ENCODE measurements around the gene ABLIM2. TPM values are rescaled to one million over a fixed set of nuclear protein-coding genes. Genes with fewer than 3 reads are reported as not detected.

ABLIM2 gene
- total and polyA plus RNA-seq, 2 of the 8 experiments (the other 6 are each of a cell fraction or from before 2014, with no cell fraction given), result 2.8 to 3.0 TPM

DNA sequence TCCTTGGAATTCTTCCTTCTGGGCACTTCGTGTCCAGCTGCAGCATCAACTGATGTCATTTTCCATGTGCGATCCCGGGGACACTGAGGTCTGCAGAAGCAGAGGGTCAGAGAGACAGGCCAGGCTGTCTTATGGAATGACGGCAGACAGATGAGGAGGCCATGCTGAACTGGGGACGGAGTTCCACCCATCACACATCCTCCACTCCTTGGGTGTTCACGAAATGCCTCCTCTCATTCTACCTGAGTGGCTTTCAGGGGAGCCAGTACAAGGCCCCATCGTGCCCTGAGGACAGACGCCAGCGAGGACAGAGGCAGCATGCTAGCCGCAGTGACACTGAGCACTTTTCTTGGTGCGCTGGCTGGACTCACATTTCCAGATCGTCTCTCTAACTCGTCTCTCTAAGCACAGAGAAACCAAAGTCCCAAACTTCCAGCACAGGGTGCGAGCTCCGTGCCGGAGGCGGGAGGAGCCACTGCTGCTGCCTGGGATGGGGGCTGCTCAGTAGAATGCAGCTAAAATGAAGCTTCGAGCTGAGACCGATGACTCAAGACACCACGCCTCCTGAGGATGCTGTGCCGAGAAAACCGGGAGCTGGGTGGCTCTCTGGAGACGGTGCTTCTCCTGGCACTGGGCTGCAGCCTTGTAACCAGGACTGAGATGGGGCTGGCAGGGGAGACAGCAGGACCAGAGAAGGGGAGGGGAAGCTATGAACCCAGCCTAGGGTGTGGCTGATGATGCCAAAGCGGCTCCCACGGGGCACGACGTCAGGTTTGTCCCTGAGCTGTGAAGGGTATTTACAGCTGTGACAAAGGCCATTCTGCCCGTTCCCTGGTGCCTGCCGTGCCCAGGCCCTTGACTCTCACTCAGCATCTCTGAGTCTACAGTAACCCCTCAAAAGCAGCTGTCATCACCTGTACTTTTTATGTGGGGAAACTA is 8.2 kb downstream of the ABLIM2 start (continued):
- TF ChIP-seq KDM4A (IDR thresholded peaks at IDR 0.05; ENCODE audit: low read depth, low read length, severe bottlenecking), result no peak
- TF ChIP-seq JUND (IDR thresholded peaks at IDR 0.05; ENCODE audit: low read length), result no peak
- TF ChIP-seq FOSL1 (IDR thresholded peaks at IDR 0.05; ENCODE audit: insufficient read depth, low read depth, low read length), result no peak
- no peak for TF ChIP-seq CHD1 (IDR thresholded peaks at IDR 0.05; ENCODE audit: low read depth, low read length)
- TF ChIP-seq, protein P1, sequence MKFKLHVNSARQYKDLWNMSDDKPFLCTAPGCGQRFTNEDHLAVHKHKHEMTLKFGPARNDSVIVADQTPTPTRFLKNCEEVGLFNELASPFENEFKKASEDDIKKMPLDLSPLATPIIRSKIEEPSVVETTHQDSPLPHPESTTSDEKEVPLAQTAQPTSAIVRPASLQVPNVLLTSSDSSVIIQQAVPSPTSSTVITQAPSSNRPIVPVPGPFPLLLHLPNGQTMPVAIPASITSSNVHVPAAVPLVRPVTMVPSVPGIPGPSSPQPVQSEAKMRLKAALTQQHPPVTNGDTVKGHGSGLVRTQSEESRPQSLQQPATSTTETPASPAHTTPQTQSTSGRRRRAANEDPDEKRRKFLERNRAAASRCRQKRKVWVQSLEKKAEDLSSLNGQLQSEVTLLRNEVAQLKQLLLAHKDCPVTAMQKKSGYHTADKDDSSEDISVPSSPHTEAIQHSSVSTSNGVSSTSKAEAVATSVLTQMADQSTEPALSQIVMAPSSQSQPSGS (IDR thresholded peaks at IDR 0.05; ENCODE audit: low read length), result no peak
- no peak for TF ChIP-seq GABPA (IDR thresholded peaks at IDR 0.05; ENCODE audit: borderline replicate concordance, insufficient read depth, low read length)

Measured in H1 (cell line).